Prostate gland (tissue), 2 donors: Measurements from ENCODE around the gene RFPL1. TPM values are rescaled to one million over a fixed set of nuclear protein-coding genes. Genes with fewer than 3 reads are reported as not detected.
"Not testable (repeated sequence)": the region's sequence is repeated elsewhere in the genome, so short reads cannot be mapped to it uniquely, and the experiment has no call there.

Source experiments
- DNase-seq: peaks from one replicate; pipeline ENCODE4 v3.0.0-alpha.2; 2019; ENCODE audit warnings: low spot score
- H3K27ac ChIP-seq, 2 donors: fragments of 200-600 bp; sonication (generic); 2 replicates each; pipeline ENCODE4 v1.5.1; 2017 to 2019
- H3K27me3 ChIP-seq: fragments of 200-600 bp; sonication (generic); replicated peaks from 2 replicates; pipeline ENCODE4 v1.5.1; 2019; ENCODE audit not compliant: insufficient read depth
- H3K36me3 ChIP-seq, 2 donors: fragments of 200-600 bp; sonication (generic); 1 replicate in 1 of 2; 2 replicates in 1 of 2; pipeline versions ENCODE4 v1.5.1 to v1.8.1; 2017 to 2019
- H3K4me1 ChIP-seq: fragments of 200-600 bp; sonication (generic); replicated peaks from 2 replicates; pipeline ENCODE4 v1.5.1; 2019
- H3K4me3 ChIP-seq, 2 donors: fragments of 200-600 bp; sonication (generic); 2 replicates each; pipeline ENCODE4 v1.5.1; 2017 to 2019
- H3K9me3 ChIP-seq: fragments of 200-600 bp; sonication (generic); 2 replicates; pipeline ENCODE4 v1.5.1; 2017
- CTCF ChIP-seq, 4 experiments: fragments of 200-600 bp in 2 of 4; fragments of 450-650 bp in 2 of 4; sonication (generic) in 2 of 4; IDR thresholded peaks; 1 replicate in 3 of 4; 2 replicates in 1 of 4; pipeline ENCODE4 v1.5.1; 2016 to 2019; ENCODE audit warnings: antibody characterized with exemption in 4 of 4, mild to moderate bottlenecking in 2 of 4, moderate library complexity in 2 of 4
- POLR2A ChIP-seq: fragments of 450-650 bp; IDR thresholded peaks from one replicate; pipeline ENCODE4 v1.6.1; 2016; ENCODE audit warnings: antibody characterized with exemption, mild to moderate bottlenecking
- POLR2AphosphoS5 ChIP-seq: sonication (generic); formaldehyde crosslinking; IDR thresholded peaks from one replicate; pipeline ENCODE4 v1.6.1; 2017; ENCODE audit warnings: antibody characterized with exemption
- WGBS: methylation state at CpG from one replicate; pipeline ENCODE4 v1.1.5; 2018; 5-methylcytosine and 5-hydroxymethylcytosine counted together
- intact Hi-C: fragments of 100-400 bp; cut with DNase I; formaldehyde crosslinking; loops from one replicate; pipeline ENCODE4 v1.14.2; 2022
- small RNA-seq, 2 donors: library from RNA; depleted of rRNA; stranded (forward); fragments of <200 nt; gene quantifications; one replicate each; pipeline ENCODE3, GENCODE V24; 2016
- total RNA-seq, 2 donors: library from RNA; depleted of rRNA; stranded (reverse); fragments of >200 nt; gene quantifications; one replicate each; pipeline ENCODE4 v1.1.0, GENCODE V29; 2016

The RFPL1 gene
- total RNA-seq, 2 donors from 2014 or later = 1.7 TPM; not detected in 1

DNA sequence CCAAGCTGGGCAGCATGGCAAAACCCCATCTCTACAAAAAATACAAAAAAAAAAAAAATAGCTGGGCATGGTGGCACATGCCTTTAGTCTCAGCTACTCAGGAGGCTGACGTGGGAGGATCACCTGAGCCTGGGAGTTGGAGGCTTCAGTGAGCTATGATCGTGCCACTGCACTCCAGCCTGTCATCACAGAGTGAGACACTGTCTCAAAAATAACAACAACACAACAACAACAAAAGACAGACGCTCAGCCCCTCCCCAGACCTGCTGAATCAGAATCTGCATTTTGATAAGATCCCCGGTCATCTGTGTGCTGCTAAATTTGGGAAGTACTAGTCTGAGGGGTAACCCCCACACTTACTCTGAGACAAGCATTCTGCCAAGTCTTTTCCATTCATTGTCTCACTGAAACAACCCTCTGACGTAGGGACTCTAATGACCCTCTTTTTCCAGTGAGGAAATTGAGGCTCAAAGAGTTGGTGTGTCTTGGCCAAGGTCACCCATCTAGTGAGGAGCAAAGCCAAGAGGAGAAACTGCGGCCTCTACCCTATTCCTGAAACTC, 49.1 kb downstream of the RFPL1 start:
- TF ChIP-seq CTCF (IDR thresholded peaks at IDR 0.05) (no peak), POLR2AphosphoS5 (no peak), POLR2A (no peak)
- H3K9me3 ChIP-seq = no peaks in the 10 kb centered on the region
- 88% methylated on average over 6 of the region's 6 CpGs for WGBS

GRCh38 chr22:29489127-29489780, 50.9 kb downstream of the RFPL1 start:
- H3K27ac ChIP-seq, DNase-seq, H3K4me3 ChIP-seq, H3K36me3 ChIP-seq, intact Hi-C loops, H3K4me1 ChIP-seq, H3K9me3 ChIP-seq, H3K27me3 ChIP-seq: not testable (repeated sequence)
- WGBS = 79% methylated on average over 8 of the region's 8 CpGs

More for the DNA sequence above, 49.1 kb downstream of the RFPL1 start:
- Histone ChIP-seq H3K27me3 (no peaks in the 10 kb centered on the region), H3K4me1 (no peaks in the 10 kb centered on the region), H3K27ac (no peak overlapping the region), H3K36me3 (no peaks in the 10 kb centered on the region), H3K4me3 (no peak overlapping the region)
- DNase-seq = no peak
- intact Hi-C loops = no loop called here

GRCh38 chr22:29491012-29491411, 52.6 kb downstream of the RFPL1 start:
- Histone ChIP-seq H3K4me1 (no peaks in the 10 kb centered on the region), H3K9me3 (no peaks in the 10 kb centered on the region), H3K27me3 (no peaks in the 10 kb centered on the region), H3K4me3 (no peak overlapping the region), H3K36me3 (no peaks in the 10 kb centered on the region), H3K27ac (no peak overlapping the region)
- no peak for DNase-seq
- WGBS = 88% methylated on average over 6 of the region's 6 CpGs
- intact Hi-C loops = no loop called here
- no peak for TF ChIP-seq POLR2AphosphoS5
- TF ChIP-seq POLR2A = no peak
- no peak for TF ChIP-seq CTCF (IDR thresholded peaks at IDR 0.05)

Small RNAs within 50 kb of the gene (small RNA-seq; reads per million reads assigned to genes)
- gene AC000041.1 = 0 reads per million in 2 donors

Other genes with a start within 250 kb of the RFPL1 start
- gene EMID1, start 232.7 kb upstream of the RFPL1 start, total RNA-seq = 10 to 100 TPM; 12.8 to 14.7 TPM
- gene RHBDD3, start 170.6 kb upstream of the RFPL1 start, total RNA-seq = 10 to 100 TPM; 66.9 to 74.6 TPM
- gene EWSR1, start 170.3 kb upstream of the RFPL1 start, total RNA-seq = 100 to 1,000 TPM; 181 to 213 TPM
- gene GAS2L1, start 131.9 kb upstream of the RFPL1 start, total RNA-seq = 100 to 1,000 TPM in 1 of 2 donors, 10 to 100 TPM in 1; 85.8 to 159 TPM
- gene RASL10A, start 122.9 kb upstream of the RFPL1 start, total RNA-seq = 10 to 100 TPM in 1 of 2 donors, 1 to 10 TPM in 1; 9.2 to 15.1 TPM
- gene AP1B1, start 50.0 kb upstream of the RFPL1 start, total RNA-seq = 100 to 1,000 TPM; 104 to 143 TPM
- 100 to 1,000 TPM; 149 to 887 TPM for gene NEFH, start 41.6 kb downstream of the RFPL1 start, total RNA-seq
- 10 to 100 TPM; 27.5 to 57.9 TPM for gene THOC5, start 115.2 kb downstream of the RFPL1 start, total RNA-seq
- gene NIPSNAP1, start 142.5 kb downstream of the RFPL1 start, total RNA-seq = 10 to 100 TPM; 24.1 to 46.9 TPM
- 10 to 100 TPM; 32.3 to 34.7 TPM for gene NF2, start 165.1 kb downstream of the RFPL1 start, total RNA-seq